NCI-H1092 treated with DMSO at 0.1 percent for 48 hours (cell line): ENCODE measurements around the gene LY6G6F.

ENCODE experiments used
- DNase-seq: peaks from one replicate; lab custom pipeline; 2025; lab: John Stamatoyannopoulos, UW

LY6G6F gene

DNA sequence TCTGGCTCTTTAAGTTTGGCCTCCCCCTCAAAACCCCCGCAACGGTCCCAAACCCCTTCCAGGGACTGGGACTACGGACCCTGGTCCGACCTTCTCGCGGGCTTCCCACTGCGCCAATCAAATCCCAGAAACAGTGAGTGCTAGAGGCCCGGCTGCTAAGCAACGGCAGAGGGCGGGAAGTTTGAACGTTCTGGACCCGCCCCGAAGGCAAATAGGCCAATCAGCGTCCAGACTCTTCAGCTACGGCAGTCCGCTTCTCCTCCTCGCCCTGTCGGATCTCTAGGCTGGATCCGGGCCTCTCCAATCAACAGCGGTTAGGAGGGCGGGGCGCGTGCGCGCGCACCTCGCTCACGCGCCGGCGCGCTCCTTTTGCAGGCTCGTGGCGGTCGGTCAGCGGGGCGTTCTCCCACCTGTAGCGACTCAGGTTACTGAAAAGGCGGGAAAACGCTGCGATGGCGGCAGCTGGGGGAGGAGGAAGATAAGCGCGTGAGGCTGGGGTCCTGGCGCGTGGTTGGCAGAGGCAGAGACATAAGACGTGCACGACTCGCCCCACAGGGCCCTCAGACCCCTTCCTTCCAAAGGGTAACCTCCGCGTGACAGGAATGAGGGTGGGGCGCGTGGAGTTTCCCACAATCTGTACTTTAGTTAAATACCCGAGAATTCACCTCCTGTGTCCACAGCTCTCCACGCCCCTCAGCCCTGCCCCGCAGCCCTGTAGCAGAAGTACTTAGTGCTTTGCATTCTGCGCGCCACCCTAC lies 33.2 kb downstream of the LY6G6F start, which contains the start of gene MSH5:
MSH5 (plus strand) TSS at position 367 of the 758 bp plus-strand sequence. CDS start 462 bp downstream, outside the sequence.
- DNase-seq, result peak; percentile 97

DNA sequence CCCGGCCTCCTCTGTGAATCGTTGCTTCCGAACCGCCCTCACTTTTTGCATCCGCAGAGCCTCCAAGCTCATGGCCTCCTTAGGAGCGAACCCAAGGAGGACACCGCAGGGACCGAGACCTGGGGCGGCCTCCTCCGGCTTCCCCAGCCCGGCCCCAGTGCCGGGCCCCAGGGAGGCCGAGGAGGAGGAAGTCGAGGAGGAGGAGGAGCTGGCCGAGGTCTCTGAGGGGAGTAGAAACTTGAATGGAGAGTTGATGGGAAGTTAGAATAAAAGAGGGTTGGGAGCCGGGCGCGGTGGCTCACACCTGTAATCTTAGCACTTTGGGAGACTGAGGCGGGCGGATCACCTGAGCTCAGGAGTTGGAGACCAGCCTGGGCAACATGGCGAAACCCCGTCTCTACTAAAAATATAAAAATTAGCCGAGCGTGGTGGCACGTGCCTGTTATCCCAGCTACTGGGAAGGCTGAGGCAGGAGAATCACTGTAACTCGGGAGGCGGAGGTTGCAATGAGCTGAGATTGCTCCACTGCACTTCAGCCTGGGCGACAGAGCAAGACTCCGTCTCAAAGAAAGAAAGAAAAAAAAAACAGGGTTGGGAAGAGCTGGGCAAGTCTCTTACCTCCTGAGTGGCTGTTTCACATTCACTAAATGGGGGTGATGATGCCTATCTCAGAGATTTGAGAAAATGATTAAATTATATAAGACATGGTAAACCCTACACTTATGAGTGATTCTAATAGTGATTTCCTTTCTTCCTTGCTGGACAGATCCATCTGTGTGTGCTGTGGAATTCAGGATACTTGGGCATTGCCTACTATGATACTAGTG lies 33.9 kb downstream of the LY6G6F start:
- no peak for DNase-seq

DNA sequence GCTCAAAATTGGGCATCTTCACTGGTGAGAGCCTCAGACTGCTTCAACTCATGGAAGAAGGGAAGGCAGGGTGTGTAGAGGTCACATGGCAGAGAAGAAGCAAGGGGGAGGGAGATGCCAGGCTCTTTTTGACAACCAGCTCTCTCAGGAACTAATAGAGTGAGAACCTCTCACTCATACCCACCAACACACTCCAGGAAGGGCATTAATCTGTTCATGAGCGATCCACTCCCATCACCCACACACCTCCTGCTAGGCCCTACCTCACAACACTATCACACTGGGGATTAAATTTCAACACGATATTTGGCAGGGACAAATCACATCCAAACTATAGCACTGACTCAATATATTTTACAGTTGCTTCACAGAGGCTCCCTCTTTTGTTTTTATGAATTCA lies 35.1 kb downstream of the LY6G6F start:
- no peak for DNase-seq

DNA sequence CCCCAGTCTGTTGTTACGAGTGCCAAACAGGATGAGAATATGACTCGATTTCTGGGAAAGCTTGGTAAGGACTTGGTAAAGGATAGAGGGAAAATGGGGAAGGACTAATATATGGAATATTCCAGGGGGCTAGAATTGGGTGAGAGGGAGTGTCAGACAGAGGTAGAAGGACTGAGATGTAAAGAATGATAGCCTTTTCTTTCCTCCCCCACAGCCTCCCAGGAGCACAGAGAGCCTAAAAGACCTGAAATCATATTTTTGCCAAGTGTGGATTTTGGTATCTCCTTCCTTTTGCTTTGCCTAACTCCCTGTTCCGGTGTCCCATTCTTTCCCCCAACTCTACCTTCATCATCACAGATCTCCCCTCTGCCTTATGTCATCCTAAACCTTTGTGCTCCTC lies 36.2 kb downstream of the LY6G6F start:
- no peak for DNase-seq

DNA sequence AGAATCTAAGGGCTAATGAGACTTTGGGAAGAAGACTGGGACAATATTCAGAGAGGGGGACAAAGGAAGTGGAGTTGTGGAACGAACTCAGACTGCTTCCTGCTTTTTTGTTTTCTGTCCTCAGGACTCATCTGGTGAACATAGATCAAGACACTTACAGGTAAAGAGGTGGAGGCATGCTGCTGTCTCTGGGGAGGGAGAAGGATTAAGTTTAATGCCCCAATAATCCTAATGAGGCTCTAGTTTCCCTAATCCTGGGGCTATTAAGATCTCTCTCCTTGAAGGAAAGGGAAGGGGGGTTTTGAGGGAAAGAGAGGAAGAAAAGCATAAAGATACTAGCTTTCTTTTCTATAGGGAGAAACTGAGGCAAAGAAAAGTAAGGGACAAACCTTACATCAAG lies 37.8 kb downstream of the LY6G6F start:
- DNase-seq, result no peak

DNA sequence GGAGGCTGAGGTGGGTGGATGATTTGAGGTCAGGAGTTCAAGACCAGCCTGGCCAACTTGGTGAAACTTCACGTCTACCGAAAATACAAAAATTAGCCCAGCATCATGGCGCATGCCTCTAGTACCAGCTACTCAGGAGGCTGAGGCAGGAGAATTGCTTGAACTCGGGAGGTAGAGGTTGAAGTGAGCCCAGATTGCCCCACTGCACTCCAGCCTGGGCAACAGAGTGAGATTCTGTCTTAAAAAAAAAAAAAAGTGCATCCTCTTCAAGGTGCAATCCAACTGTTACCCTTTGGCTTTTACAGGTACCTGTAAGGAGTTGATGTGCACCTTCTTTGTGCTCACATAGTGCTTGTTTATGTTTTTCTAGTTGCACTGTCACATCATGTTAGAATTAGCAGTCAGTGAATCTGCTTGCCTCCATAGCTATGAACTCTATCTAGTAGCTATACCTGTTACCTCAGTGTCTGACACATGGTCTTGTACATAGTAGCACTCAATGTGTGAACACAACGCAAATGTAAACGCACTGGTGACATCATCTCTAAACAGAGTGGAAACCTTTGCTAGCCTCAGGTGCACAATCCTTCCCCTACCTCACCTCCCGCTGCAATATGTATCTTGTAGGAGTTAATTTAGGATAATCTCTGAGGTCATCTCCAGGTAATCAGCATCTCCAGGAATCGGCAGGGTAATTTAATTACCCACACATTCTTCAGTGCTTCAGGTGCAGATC lies 42.8 kb downstream of the LY6G6F start:
- no peak for DNase-seq

DNA sequence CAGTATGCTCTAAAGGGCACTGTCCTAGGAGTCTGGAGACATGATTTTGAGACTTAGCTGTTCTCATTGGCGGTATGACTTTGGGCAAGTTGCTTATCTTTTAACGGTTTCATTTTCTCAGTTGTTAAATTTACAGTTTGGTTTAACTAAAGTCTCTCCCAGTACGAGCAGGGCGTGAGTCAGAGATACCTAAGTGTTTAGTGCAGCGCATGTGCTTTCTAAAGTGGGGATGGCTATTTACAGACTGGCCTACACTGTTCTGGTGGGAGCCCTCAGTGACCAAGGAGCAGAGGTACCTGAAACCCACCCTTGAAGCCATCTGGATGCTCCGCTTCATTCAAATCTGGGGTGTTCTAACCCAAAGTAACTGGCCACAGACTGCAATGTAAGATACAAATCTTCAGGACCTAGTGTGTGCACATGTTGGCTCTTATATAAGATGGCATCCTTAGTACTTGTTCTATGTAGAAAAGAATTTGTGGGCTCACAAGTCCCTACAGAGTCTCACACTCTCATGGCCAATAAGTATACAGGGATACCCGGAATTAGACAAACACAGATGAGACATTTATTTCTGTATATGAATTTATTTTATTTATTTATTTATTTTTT lies 43.9 kb downstream of the LY6G6F start:
- no peak for DNase-seq

DNA sequence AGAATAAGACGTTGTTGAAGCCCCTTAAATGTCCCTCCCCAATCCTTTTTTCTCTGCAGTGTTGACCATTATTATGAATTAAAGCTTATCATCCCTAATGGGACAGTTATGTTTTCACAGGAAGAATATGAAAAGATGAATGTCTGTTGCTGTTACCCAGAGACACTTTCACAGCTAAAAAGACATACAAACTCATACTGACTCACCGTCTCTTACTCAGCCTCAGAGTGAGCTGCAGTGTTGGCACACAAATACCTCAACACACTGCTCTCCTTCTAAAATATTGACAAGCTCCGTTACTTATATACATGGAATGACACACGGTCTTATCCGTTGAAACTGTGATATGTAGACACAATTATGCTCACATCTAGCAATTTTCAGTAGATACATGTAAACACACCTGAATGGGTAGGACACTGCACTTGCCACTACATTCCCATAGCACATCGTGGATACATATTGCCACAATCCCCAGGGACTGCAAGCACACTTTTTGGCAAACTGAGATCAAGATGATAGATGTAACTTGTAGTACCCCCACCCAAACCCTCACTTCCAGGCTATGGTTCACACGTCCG lies 46.2 kb downstream of the LY6G6F start:
- DNase-seq, result no peak

DNA sequence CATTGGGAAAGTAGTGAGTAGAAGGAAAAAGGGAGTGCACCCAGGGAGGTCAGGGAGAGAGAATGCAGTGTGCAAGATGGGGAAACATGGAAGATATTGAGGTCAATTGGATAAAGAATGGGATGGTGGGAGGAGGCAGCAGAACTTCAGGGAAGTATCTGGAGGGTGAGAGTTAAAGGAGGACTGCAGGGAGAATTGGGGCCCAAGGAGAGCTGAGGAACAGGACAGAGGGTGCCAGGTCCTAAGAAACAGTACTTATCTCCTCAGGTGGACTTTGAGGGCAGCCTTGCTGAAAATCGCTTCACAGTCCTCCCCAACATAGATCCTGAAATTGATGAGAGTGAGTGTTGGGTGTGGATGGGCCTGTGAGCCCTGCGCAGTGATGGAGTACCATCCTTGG lies 51.6 kb downstream of the LY6G6F start:
- no peak for DNase-seq
